Endothelial cell (in vitro differentiated cells): ENCODE data around the gene PHF2. TPM values are rescaled to one million over a fixed set of nuclear protein-coding genes. Genes with fewer than 3 reads are reported as not detected.

ENCODE experiments used
- DNase-seq: peaks from one replicate; pipeline ENCODE4 v3.0.0; 2021; ENCODE audit warnings: low spot score
- H3K27ac Mint-ChIP-seq: one replicate; pipeline ENCODE4 v1.8.0; 2021; ENCODE audit warnings: mixed read lengths, inconsistent platforms; ENCODE audit not compliant: unreplicated experiment
- H3K27me3 Mint-ChIP-seq: one replicate; pipeline ENCODE4 v1.8.0; 2021; ENCODE audit warnings: mild to moderate bottlenecking, moderate library complexity, mixed read lengths, inconsistent platforms; ENCODE audit not compliant: unreplicated experiment
- H3K36me3 Mint-ChIP-seq: one replicate; pipeline ENCODE4 v1.8.0; 2021; ENCODE audit warnings: mild to moderate bottlenecking, low read depth, mixed read lengths, inconsistent platforms; ENCODE audit not compliant: unreplicated experiment
- H3K4me1 Mint-ChIP-seq: one replicate; pipeline ENCODE4 v1.8.0; 2021; ENCODE audit warnings: mild to moderate bottlenecking, mixed read lengths, inconsistent platforms; ENCODE audit not compliant: unreplicated experiment
- H3K4me3 Mint-ChIP-seq: one replicate; pipeline ENCODE4 v1.8.0; 2021; ENCODE audit warnings: mild to moderate bottlenecking, mixed read lengths, inconsistent platforms; ENCODE audit not compliant: unreplicated experiment
- H3K9me3 Mint-ChIP-seq: one replicate; pipeline ENCODE4 v1.8.0; 2021; ENCODE audit warnings: mixed read lengths, inconsistent platforms; ENCODE audit not compliant: unreplicated experiment
- CTCF ChIP-seq: fragments of 200-600 bp; sonication (generic); IDR thresholded peaks from one replicate; pipeline ENCODE4 v1.5.0; 2021; ENCODE audit warnings: antibody characterized with exemption; ENCODE audit not compliant: unreplicated experiment
- total RNA-seq: library from RNA; stranded (reverse); fragmentation: NEBNext Ultra II Directional; extraction: Animal tissue kit (Norgen Biotek cat#: 25700); gene quantifications from one replicate; pipeline ENCODE4 v1.2.1, GENCODE V29; 2021; ENCODE audit not compliant: unreplicated experiment

The PHF2 gene
- total RNA-seq, 1 donor from 2014 or later = 20.9 TPM

- TF ChIP-seq CTCF = no peak
- Mint-ChIP-seq H3K4me3 (no peak overlapping the region), H3K9me3 (no peaks in the 10 kb centered on the region), H3K4me1 (no peaks in the 10 kb centered on the region), H3K36me3 (peaks cover 29% of the 10 kb centered on the region), H3K27ac (no peak overlapping the region), H3K27me3 (peaks cover 6% of the 10 kb centered on the region)
- DNase-seq = no peak
Observed at GRCh38 chr9:93654351-93654961, 78.1 kb downstream of the PHF2 start.

GRCh38 chr9:93655621-93656425 is 79.4 kb downstream of the PHF2 start:
- Mint-ChIP-seq H3K4me3 (no peak overlapping the region), H3K27ac (no peak overlapping the region)
- no peak for TF ChIP-seq CTCF

GRCh38 chr9:93656426-93657239 is 80.2 kb downstream of the PHF2 start:
- H3K36me3 Mint-ChIP-seq = peaks cover 26% of the 10 kb centered on the region
- no peak overlapping the region for H3K27ac Mint-ChIP-seq
- peaks cover 5% of the 10 kb centered on the region for H3K27me3 Mint-ChIP-seq
- DNase-seq = no peak
- no peaks in the 10 kb centered on the region for H3K4me1 Mint-ChIP-seq
- no peak for TF ChIP-seq CTCF
- H3K4me3 Mint-ChIP-seq = no peak overlapping the region
- no peaks in the 10 kb centered on the region for H3K9me3 Mint-ChIP-seq

More at GRCh38 chr9:93655621-93656425, 79.4 kb downstream of the PHF2 start:
- Mint-ChIP-seq H3K4me1 (no peaks in the 10 kb centered on the region), H3K27me3 (peaks cover 6% of the 10 kb centered on the region), H3K36me3 (peaks cover 33% of the 10 kb centered on the region), H3K9me3 (no peaks in the 10 kb centered on the region)
- DNase-seq = no peak

- H3K9me3 Mint-ChIP-seq = no peaks in the 10 kb centered on the region
- peaks cover 5% of the 10 kb centered on the region for H3K27me3 Mint-ChIP-seq
- peaks cover 20% of the 10 kb centered on the region for H3K36me3 Mint-ChIP-seq
- H3K4me3 Mint-ChIP-seq = no peak overlapping the region
- no peak overlapping the region for H3K27ac Mint-ChIP-seq
- no peak for TF ChIP-seq CTCF
- H3K4me1 Mint-ChIP-seq = no peaks in the 10 kb centered on the region
- no peak for DNase-seq
Observed at GRCh38 chr9:93657331-93658111, 81.1 kb downstream of the PHF2 start.
